ENCODE results near the gene SYNE4.

Gene SYNE4

GRCh38 chr19:36023432-36023831 is 14.8 kb upstream of the SYNE4 start:
- no peak for DNase-seq

- no peak for DNase-seq
These were observed 10.6 kb upstream of the SYNE4 start for GRCh38 chr19:36019061-36019670.

GRCh38 chr19:36014012-36014924 is 5.7 kb upstream of the SYNE4 start, which contains the start of gene ALKBH6:
Gene ALKBH6 (minus strand): TSS chr19:36014213. CDS start chr19:36013397, 816 bp downstream.
- peak; percentile 98 to 99 for DNase-seq

GRCh38 chr19:36013280-36014011 is 4.8 kb upstream of the SYNE4 start:
- no peak for DNase-seq

GRCh38 chr19:36010402-36010801 is 1.8 kb upstream of the SYNE4 start:
- DNase-seq = no peak

- no peak for DNase-seq
These were observed 1.2 kb upstream of the SYNE4 start for GRCh38 chr19:36009633-36010379.

- DNase-seq = no peak
These were observed 607 bp upstream of the SYNE4 start for GRCh38 chr19:36009220-36009619.

GRCh38 chr19:36006955-36007354 is 1.7 kb downstream of the SYNE4 start:
- DNase-seq = no peak

- DNase-seq = no peak
These were observed 5.3 kb downstream of the SYNE4 start for GRCh38 chr19:36003284-36003683.

- no peak for DNase-seq
These were observed 7.0 kb downstream of the SYNE4 start for GRCh38 chr19:36001605-36002004.

- no peak for DNase-seq
These were observed 11.8 kb downstream of the SYNE4 start for GRCh38 chr19:35996777-35997176.

- peak; percentile 89 to 96 for DNase-seq
These were observed 13.3 kb downstream of the SYNE4 start, which contains the start of gene SDHAF1 for GRCh38 chr19:35995048-35995993. Gene SDHAF1 (plus strand): TSS chr19:35995188. CDS start chr19:35995275, 87 bp downstream.

- no peak for DNase-seq
These were observed 14.6 kb downstream of the SYNE4 start for GRCh38 chr19:35993923-35994598.

- no peak for DNase-seq
These were observed 15.5 kb downstream of the SYNE4 start for GRCh38 chr19:35992907-35993765.

GRCh38 chr19:35991731-35992450 is 16.7 kb downstream of the SYNE4 start:
- DNase-seq = no peak

- no peak for DNase-seq
These were observed 17.6 kb downstream of the SYNE4 start for GRCh38 chr19:35990771-35991730.

GRCh38 chr19:35990156-35990555 is 18.5 kb downstream of the SYNE4 start:
- DNase-seq = no peak

GRCh38 chr19:35988824-35989223 is 19.8 kb downstream of the SYNE4 start:
- DNase-seq = no peak
